GM12865 (cell line): ENCODE results near the gene PACS2.

ENCODE experiments used
- DNase-seq: peaks from one replicate; pipeline ENCODE4 v3.0.0; 2010; ENCODE audit warnings: low read depth
- H3K4me3 ChIP-seq: 2 replicates; pipeline ENCODE4 v1.5.1; 2011; ENCODE audit warnings: mild to moderate bottlenecking, low read depth, low read length, control low read depth
- CTCF ChIP-seq: IDR thresholded peaks from 2 replicates; pipeline ENCODE4 v1.5.1; 2011; ENCODE audit warnings: low read length, control low read depth, low read depth, inconsistent platforms; ENCODE audit not compliant: insufficient read depth; ENCODE audit errors: missing control alignments

PACS2 gene

GRCh38 chr14:105353136-105353535 lies 38.6 kb downstream of the PACS2 start:
- no peak for TF ChIP-seq CTCF
- no peak for DNase-seq
- H3K4me3 ChIP-seq, result no peak overlapping the region

GRCh38 chr14:105354541-105354940 lies 40.0 kb downstream of the PACS2 start:
- no peak for TF ChIP-seq CTCF
- no peak for DNase-seq
- H3K4me3 ChIP-seq, result no peak overlapping the region

- no peak for DNase-seq
- no peak for TF ChIP-seq CTCF
- H3K4me3 ChIP-seq, result no peak overlapping the region
These were observed 40.6 kb downstream of the PACS2 start for GRCh38 chr14:105355049-105355575.

- no peak for TF ChIP-seq CTCF
- DNase-seq, result no peak
- H3K4me3 ChIP-seq, result no peak overlapping the region
These were observed 41.5 kb downstream of the PACS2 start for GRCh38 chr14:105355850-105356604.

GRCh38 chr14:105356927-105357326 lies 42.4 kb downstream of the PACS2 start:
- no peak overlapping the region for H3K4me3 ChIP-seq
- no peak for DNase-seq
- TF ChIP-seq CTCF, result no peak

- no peak for DNase-seq
- no peak overlapping the region for H3K4me3 ChIP-seq
- no peak for TF ChIP-seq CTCF
These were observed 43.1 kb downstream of the PACS2 start for GRCh38 chr14:105357626-105358025.
